GM12865 (cell line): Measurements from ENCODE around the gene POMT2.
"Not testable (repeated sequence)": the region's sequence is repeated elsewhere in the genome, so short reads cannot be mapped to it uniquely, and the experiment has no call there.

ENCODE experiments used
- DNase-seq: peaks from one replicate; pipeline ENCODE4 v3.0.0; 2010; ENCODE audit warnings: low read depth
- H3K4me3 ChIP-seq: 2 replicates; pipeline ENCODE4 v1.5.1; 2011; ENCODE audit warnings: mild to moderate bottlenecking, low read depth, low read length, control low read depth
- CTCF ChIP-seq: IDR thresholded peaks from 2 replicates; pipeline ENCODE4 v1.5.1; 2011; ENCODE audit warnings: low read length, control low read depth, low read depth, inconsistent platforms; ENCODE audit not compliant: insufficient read depth; ENCODE audit errors: missing control alignments

Gene POMT2

GRCh38 chr14:77290705-77291104 lies 30.0 kb downstream of the POMT2 start:
- peak; percentile 3 for TF ChIP-seq CTCF
- H3K4me3 ChIP-seq = no peak overlapping the region
- DNase-seq = no peak

GRCh38 chr14:77286576-77286975 lies 34.1 kb downstream of the POMT2 start:
- TF ChIP-seq CTCF = no peak
- no peak overlapping the region for H3K4me3 ChIP-seq
- DNase-seq = no peak

- DNase-seq = no peak
- H3K4me3 ChIP-seq = no peak overlapping the region
- no peak for TF ChIP-seq CTCF
These were observed 36.2 kb downstream of the POMT2 start for GRCh38 chr14:77284466-77284865.

- no peak overlapping the region for H3K4me3 ChIP-seq
- no peak for TF ChIP-seq CTCF
- DNase-seq = no peak
These were observed 36.6 kb downstream of the POMT2 start for GRCh38 chr14:77284066-77284465.

DNA sequence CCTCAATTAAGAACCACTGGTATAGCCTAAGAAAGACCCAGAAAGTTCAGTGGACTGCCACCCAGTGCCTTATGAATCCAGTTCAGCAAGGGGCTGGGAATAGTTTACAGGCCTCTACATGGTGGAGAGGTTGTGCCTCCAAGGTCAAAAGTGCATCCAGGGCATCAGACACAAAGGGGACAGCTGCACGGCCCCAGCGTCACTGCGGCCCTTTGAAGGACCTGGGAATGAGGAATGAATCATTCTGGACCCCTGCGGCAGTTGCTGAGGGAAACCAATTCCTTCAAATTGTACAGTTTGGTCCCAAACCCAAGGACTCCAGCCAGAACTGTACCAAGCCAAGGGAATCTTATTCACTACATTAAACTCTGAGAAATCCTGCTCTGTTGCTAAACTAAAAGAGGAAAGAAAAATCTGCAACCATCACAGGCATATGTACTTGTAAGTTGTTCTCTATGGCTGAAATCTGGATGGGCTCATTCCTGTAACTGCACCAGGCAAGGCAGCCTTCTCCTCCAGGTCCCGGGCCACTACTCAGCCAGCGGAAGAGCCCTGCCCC lies 38.8 kb downstream of the POMT2 start:
- no peak for DNase-seq
- H3K4me3 ChIP-seq = no peak overlapping the region
- TF ChIP-seq CTCF = no peak

- H3K4me3 ChIP-seq = not testable (repeated sequence)
These were observed 39.8 kb downstream of the POMT2 start for GRCh38 chr14:77280921-77281320.

GRCh38 chr14:77279719-77280118 lies 41.0 kb downstream of the POMT2 start:
- TF ChIP-seq CTCF = no peak
- no peak overlapping the region for H3K4me3 ChIP-seq
- no peak for DNase-seq

More at GRCh38 chr14:77280921-77281320, 39.8 kb downstream of the POMT2 start:
- DNase-seq = not testable (repeated sequence)
